ENCODE measurements around the gene RNF144A. TPM values are rescaled to one million over a fixed set of nuclear protein-coding genes. Genes with fewer than 3 reads are reported as not detected.
A peak's percentile ranks its signal among the peaks of the same experiment; 100 is the strongest.

RNF144A gene
- 100 to 1,000 TPM in 1 of 2 donors, 10 to 100 TPM in 1; 52.7 to 109 TPM for total RNA-seq

- no peaks in the 10 kb centered on the region for H3K27me3 ChIP-seq
- H3K36me3 ChIP-seq (replicated peaks in 1 of 2; ENCODE audit: insufficient read depth in 1 of 2, low read depth in 2 of 2) = no peaks in the 10 kb centered on the region
- peak within 1 kb of the TSS; percentile 33 to 63 for H3K4me3 ChIP-seq
- 0 to 3% methylated on average over 9 to 58 of the region's 90 CpGs for WGBS, 2 donors
- no peaks in the 10 kb centered on the region for H3K9me3 ChIP-seq
- TF ChIP-seq, protein P1, sequence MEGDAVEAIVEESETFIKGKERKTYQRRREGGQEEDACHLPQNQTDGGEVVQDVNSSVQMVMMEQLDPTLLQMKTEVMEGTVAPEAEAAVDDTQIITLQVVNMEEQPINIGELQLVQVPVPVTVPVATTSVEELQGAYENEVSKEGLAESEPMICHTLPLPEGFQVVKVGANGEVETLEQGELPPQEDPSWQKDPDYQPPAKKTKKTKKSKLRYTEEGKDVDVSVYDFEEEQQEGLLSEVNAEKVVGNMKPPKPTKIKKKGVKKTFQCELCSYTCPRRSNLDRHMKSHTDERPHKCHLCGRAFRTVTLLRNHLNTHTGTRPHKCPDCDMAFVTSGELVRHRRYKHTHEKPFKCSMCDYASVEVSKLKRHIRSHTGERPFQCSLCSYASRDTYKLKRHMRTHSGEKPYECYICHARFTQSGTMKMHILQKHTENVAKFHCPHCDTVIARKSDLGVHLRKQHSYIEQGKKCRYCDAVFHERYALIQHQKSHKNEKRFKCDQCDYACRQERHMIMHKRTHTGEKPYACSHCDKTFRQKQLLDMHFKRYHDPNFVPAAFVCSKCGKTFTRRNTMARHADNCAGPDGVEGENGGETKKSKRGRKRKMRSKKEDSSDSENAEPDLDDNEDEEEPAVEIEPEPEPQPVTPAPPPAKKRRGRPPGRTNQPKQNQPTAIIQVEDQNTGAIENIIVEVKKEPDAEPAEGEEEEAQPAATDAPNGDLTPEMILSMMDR (IDR thresholded peaks at IDR 0.05) = peak; percentile 21 to 88 (median 50)
- peak in 2 of 3 donors; percentile 36 to 70 for TF ChIP-seq POLR2A (IDR thresholded peaks at IDR 0.05)
- peak within 1 kb of the TSS; percentile 72 to 97 (median 92) for H3K27ac ChIP-seq
- intact Hi-C loops (cut with DNase I) = no loop called here
- H3K4me1 ChIP-seq = peaks cover 52% of the 10 kb centered on the region
- DNase-seq (peak; percentile 51 to 77 (median 68)), ATAC-seq (peak; percentile 83)
These were observed at the start of gene RNF144A for GRCh38 chr2:6917071-6917760. Gene RNF144A (plus strand): TSS chr2:6917412. CDS start chr2:6996927, 79,515 bp downstream.

- TF ChIP-seq POLR2A (IDR thresholded peaks at IDR 0.05) = no peak
- TF ChIP-seq, protein P1 (IDR thresholded peaks at IDR 0.05) = no peak
- 88 to 94% methylated on average over 2 of the region's 2 CpGs for WGBS, 2 donors
- DNase-seq = no peak
- H3K4me1 ChIP-seq = no peaks in the 10 kb centered on the region
- H3K27me3 ChIP-seq = no peaks in the 10 kb centered on the region
- H3K4me3 ChIP-seq = no peak overlapping the region
- intact Hi-C loops (cut with DNase I) = no loop called here
- no peaks in the 10 kb centered on the region for H3K36me3 ChIP-seq (replicated peaks in 1 of 2; ENCODE audit: insufficient read depth in 1 of 2, low read depth in 2 of 2)
- no peak overlapping the region for H3K27ac ChIP-seq
- no peaks in the 10 kb centered on the region for H3K9me3 ChIP-seq
- no peak for ATAC-seq
These were observed 44.8 kb upstream of the RNF144A start for GRCh38 chr2:6872394-6872793.

- no peaks in the 10 kb centered on the region for H3K27me3 ChIP-seq
- no peak overlapping the region for H3K27ac ChIP-seq
- TF ChIP-seq, protein P1 (IDR thresholded peaks at IDR 0.05) = no peak
- H3K4me3 ChIP-seq = no peak overlapping the region
- no peaks in the 10 kb centered on the region for H3K9me3 ChIP-seq
- intact Hi-C loops (cut with DNase I) = no loop called here
- 94 to 96% methylated on average over 3 of the region's 3 CpGs for WGBS, 2 donors
- H3K36me3 ChIP-seq (replicated peaks in 1 of 2; ENCODE audit: insufficient read depth in 1 of 2, low read depth in 2 of 2) = no peaks in the 10 kb centered on the region
- H3K4me1 ChIP-seq = peaks cover 8% of the 10 kb centered on the region
- ATAC-seq (no peak), DNase-seq (no peak)
These were observed 43.2 kb upstream of the RNF144A start for GRCh38 chr2:6874032-6874431.

- intact Hi-C loops (cut with DNase I) = no loop called here
These were observed 40.9 kb upstream of the RNF144A start for GRCh38 chr2:6876309-6876708.

More at GRCh38 chr2:6876309-6876708, 40.9 kb upstream of the RNF144A start:
- no peaks in the 10 kb centered on the region for H3K27me3 ChIP-seq
- H3K9me3 ChIP-seq = no peaks in the 10 kb centered on the region
- no peak overlapping the region for H3K4me3 ChIP-seq
- WGBS, 2 donors = 80 to 90% methylated on average over 1 of the region's 1 CpG
- TF ChIP-seq POLR2A (IDR thresholded peaks at IDR 0.05) = no peak
- TF ChIP-seq, protein P1 (IDR thresholded peaks at IDR 0.05) = no peak
- H3K27ac ChIP-seq = no peak overlapping the region
- peaks cover 8% of the 10 kb centered on the region for H3K4me1 ChIP-seq
- ATAC-seq (no peak), DNase-seq (no peak)
- H3K36me3 ChIP-seq (replicated peaks in 1 of 2; ENCODE audit: insufficient read depth in 1 of 2, low read depth in 2 of 2) = no peaks in the 10 kb centered on the region

Measured in body of pancreas (tissue), 4 donors.